ENCODE measurements around the gene NTN1.
A peak's percentile ranks its signal among the peaks of the same experiment; 100 is the strongest.

Gene NTN1

DNA sequence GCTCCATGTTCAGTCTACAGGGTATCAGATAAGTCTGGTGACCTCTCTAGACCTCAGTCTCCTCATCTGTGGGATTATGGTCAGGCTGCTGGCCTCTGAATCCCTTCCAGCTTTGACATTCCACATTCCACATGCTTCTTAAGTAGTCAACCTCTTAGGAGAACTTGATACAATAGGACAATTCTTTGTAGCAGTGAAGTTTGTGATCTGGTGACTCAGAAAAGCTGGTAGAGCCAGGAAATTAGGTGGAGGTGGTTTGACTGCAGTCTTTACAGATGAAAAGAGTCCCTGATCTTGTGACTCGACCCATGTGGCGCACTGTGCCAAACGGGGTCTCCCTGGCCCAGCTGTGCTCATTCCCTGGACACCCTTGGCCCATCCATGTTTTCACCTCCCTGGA is 147.8 kb downstream of the NTN1 start:
- DNase-seq = no peak

DNA sequence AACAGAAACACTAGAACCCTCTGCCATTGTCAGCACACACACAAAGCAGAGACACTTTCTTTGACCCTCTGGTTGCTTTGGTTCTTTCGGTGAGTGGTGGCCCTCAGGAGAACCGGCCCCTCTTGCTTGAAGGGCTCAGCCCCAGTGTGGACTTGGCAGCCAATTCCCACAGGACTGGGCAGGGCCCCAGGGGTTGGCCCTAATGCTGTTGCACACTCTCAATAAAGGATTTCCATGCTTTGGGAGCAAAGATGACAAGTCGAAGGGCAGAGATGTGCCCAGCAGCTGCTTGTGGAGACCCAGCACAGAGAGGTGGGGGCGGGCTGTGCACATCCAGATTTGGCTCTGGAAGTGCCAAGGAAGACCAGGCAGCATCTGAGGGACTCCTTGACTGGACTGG is 149.0 kb downstream of the NTN1 start:
- DNase-seq = no peak

DNA sequence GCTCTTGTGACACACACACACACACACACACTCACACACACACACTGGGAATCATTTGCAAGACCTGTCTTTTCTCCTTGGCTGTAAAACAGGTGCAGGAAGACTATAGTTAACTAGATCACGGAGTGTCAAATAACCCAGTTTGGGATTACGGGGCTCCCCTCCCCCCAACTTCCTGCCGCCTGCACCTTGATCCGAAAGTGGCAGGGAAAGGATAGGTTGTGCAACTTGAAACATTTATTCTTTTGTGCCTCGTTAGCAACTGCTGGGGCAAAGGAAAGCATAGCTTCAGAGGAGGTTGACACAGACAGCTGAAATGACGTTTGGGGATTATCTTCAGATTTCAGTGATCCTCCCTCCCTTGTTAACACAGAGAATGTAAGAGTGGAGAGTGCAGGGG is 149.5 kb downstream of the NTN1 start:
- DNase-seq = no peak

DNA sequence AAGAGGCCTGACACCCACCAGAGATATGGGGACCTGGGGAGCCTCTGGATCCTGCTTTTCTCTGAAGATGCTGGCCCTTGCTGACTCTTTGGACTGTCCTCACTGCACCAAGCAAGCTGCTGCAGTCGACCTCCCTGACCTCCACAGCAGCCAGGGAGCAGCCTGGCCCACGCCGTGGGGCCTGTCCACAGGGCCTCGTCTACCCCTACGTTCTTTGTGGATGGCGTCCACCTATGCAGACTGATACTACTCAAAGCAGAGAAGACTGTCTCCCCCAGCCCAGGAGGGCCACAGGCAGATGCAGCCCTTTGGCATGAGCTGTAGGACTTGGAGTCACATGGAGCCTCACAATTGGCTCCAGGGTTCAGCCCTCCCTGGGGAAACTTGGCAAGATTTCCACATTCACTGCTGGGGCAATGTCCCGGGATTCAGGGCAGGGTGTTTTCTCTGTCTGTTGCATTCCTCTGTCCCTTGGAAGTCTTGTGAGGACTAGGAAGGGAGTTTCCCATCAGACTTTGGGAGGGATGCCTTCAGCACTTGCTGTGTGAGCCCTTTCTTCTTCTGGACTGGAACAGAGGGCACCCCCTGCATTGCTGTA is 152.2 kb downstream of the NTN1 start:
- no peak for DNase-seq

DNA sequence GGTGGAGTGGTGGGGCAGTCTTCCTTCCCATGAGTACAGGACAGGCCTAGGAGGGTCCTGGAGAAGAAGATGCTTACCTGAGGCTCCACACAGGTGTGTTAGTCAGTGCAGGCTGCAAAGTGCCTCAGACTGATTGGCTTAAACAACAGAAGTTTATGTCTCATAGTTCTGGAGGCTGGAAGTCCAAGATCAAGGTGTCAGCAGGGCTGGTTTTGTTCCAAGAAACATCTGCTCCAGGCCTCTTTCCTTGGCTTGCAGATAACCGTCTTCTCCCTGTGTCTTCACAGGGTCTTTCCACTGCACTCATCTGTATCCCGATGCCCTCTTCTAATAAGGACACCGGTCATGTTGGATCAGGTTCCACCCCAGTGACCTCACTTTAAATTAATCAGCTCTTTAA is 153.0 kb downstream of the NTN1 start:
- no peak for DNase-seq

DNA sequence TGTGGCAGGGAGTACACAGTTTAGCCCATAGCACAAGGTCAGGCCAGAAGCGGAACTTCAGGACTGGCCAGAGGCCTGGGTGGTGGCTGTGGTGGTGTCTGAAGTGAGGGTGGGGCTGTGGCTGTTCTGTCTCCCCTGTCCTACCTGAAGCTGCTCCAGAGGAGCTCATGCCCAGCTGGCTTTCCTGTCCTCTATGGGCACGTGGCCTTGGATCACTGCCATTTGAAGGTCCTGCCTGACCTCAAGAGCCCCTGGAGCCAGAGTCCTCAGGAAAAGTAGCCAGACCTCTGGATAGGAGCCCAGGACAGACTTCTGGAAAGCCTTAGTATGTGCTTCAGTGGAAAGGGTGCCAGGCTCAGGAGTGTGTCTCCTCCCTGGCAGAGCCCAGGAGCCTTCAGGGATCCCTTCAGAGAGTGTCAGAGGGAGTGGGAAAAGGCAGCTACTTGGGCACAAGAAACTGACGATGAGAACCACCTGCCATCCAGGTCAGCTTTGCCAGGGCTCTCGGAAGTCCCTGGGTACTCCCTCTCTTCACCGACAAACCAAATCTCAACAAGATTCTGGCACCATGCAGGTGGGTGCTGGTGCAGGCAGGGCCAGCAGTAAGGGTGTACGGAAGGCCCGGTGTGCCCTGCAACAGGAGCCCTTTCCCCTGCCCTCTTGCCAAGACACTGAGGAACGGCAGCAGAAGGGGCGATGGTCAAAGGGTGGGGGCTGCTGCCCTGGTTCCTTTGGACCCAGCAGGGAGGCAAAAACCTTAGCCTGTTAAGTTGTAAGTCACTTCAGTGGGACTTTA is 153.7 kb downstream of the NTN1 start:
- DNase-seq = no peak

DNA sequence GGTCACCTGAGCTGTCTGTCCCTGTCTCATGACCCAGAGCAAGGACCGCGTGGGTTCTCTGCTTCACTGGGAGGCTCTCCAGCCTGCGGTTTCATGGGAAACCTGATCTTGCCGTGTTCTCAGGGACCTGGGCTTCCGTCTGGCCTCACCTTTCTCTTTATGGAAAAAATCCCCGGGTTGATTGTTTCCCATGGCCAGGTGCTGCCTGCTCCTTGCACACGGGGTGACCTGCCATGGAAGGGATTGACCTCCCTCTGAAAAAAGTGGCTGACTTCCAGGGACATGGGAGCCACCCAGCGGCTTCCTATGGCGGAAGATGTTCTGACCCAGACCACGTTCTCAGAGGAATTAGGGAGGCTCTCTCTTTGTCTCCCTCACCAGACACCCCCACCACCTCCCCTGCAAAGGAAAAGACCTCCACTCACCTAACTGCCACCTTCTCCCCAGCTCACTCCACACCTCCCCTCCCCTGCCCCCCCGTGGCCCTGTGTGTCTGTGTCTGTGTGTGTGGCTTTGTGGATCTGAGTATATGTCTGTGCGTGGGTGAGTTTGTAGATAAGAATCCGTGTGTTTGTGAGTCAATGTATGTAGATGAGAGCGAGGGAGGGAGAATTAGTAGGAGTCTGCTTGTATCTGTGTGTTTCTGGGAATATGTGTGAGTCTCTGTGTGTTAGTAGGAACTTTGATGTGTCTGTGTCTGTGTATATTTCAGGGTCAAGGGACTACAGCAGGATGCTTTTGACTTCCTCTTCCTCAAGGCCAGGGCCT is 154.6 kb downstream of the NTN1 start:
- DNase-seq = no peak

DNA sequence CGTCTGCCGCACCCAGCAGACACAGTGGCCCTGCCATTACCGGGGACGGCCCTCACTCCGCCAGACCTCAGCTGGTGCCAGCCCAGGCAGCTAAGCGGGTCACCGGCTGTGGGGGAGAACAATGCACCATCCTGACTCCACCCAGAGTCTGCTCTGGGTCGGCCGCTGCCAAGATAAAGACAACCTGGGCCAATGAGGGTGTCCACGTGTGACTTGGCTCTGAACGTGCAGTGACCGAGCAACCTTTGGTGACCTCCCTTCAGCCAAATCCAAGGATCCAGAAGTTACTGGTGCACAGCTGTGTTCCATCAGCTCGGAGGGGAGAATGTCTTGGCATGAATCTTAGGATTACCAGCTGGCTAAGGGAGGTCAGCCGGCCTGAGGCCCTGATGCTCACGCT is 155.9 kb downstream of the NTN1 start:
- no peak for DNase-seq

DNA sequence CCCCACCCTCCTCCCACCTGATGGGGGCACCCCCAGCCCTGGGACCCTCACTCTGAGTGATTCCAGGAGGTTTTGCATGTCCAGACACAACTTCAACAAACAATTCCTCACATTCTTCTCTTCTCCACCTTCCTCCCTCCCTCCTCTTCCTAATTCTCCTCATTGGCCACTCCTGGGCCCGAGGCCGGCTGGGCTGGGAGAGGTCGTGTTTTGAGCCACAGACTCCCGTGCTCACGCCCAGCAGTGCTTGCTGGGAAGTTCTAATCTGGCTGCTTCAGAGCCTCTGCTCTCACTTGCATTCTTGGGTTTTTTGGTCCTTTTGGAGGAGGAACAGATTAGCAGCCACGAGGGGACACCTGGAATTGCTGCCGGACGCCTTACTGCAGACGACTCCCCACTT is 157.0 kb downstream of the NTN1 start:
- DNase-seq = no peak

DNA sequence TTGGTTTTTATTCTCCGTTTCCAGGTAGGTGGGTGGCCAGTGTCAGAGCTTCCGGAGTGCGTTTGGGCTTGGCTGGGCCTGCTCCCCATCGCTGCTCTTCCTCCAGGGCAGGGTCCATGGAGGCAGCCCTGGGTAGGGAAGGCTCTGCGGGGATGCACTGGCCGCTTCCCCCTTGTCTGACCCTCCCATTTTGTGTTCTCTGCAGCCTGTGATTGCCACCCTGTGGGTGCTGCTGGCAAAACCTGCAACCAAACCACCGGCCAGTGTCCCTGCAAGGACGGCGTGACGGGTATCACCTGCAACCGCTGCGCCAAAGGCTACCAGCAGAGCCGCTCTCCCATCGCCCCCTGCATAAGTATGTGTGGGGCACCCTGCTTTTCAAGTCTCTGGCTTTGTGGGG is 158.3 kb downstream of the NTN1 start:
- no peak for DNase-seq

DNA sequence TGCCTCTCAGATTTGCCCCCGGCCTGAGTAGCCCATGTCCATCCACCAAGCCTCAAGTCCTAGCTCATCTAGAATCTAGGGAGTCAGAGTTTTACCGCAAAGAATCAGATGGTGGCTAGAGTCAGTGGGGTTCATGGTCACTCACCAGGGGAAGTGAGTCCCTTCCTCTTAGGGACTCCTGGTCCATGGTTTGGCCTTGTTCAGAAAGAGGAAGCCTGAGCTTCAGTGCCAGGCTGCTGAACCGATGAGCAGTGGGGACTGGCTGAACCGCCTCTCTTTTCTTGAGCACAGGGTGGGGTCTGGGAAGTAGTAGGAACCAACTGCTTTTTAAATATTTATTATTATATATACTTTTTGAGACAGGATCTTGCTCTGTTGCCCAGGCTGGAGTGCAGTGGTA is 160.3 kb downstream of the NTN1 start:
- peak; percentile 39 to 51 for DNase-seq

DNA sequence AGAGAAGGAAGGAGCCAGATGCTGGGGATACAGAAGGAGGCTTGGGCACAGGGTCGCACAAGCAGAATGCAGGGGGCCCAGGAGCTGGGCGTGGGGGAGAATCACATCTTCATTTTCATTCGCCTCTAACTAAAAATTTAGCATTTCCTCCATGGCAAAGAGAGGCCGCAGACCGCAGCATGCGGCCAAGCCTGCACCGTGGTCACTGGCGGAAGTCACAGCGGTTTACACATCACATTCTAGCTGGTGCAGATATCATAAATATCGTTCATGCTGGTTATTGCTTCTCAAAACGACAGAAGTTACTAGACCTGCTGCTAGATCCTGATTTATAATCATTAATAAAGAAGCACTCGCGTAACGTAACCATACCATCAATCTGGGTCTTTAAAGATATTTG is 162.0 kb downstream of the NTN1 start:
- no peak for DNase-seq

DNA sequence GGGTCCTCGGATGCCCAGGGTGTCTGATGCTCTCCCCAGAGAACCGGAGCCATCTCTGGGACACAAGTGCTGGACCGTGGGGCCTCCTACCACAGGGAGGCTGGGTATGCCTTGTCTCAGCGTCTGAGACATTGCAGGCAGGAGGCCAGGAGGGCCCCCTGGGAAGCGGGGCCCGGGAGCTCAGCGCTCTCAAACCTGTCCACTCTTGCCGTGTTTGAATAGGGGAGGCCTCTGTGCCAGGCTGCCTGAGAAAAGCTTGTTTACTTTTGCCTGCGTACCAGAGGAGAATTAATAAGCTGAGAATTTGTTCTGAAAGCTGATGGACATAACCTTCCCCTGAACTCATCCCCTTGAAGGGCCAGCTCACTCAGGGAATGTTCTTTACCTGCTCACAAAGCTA is 163.8 kb downstream of the NTN1 start:
- no peak for DNase-seq

DNA sequence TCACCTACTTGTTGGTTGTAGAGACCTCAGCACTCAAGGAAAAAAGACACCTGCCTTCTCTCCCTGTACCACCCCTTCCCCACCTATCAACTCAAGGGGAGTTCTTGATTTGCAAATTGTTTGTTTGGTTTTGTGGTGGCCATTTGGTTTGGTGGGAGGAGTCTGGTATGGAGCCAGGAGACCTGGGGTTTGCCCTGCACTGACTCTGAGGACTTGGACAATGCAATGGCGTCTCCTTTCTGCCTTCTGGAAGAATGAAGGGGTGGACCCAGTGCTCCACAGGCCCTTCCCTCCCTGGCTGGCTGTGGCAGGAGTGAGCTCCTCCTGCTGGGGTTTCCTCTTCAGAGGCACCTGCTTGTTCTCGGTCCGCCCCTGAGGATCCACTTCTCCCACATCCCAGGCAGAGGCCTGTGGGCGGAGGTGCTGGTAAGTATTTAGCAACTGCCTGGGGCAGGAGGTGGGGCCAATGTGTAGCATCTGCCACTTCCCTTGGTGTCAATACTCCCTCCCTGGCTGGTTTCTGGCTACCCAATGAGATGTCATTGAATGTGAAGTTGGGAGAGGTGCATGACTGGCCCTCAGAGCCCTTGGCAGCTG is 164.5 kb downstream of the NTN1 start:
- peak in 1 of 2 donors; percentile 18 for DNase-seq

DNA sequence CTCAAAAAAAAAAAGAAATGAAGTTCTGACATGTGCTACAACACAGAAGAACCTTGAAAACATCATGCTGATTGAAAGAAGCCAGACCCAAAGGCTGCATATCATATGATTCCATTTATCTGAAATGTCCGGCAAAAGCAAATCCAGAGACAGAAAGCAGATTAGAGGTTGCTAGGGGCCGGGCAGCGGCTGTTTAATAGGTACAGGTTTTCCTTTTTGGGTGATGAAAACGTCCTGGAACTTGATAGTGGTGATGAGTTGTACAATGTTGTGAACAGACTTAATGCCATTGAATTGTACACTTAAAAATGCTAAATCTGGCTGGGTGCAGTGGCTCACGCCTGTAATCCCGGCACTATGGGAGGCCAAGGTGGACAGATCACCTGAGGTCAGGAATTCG is 166.5 kb downstream of the NTN1 start:
- DNase-seq = no peak

DNA sequence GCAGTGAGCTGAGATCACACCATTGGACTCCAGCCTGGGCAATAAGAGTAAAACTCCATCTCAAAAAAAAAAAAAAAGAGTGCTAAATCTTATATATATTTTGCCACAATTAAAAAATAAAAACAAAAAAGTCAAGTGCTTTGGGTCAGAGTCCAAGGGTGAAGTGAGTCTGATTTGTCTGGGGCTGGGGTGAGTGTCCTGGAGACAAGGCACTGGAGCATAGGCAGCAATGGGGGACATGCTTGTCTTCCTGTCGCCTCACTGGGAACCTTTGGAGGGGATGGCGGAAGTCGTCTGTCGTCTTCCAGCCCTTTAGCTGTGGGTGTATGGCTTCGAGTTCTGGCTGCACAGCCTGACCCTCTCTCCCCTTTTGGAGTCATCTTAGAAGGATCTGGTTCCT is 167.1 kb downstream of the NTN1 start:
- no peak for DNase-seq

DNA sequence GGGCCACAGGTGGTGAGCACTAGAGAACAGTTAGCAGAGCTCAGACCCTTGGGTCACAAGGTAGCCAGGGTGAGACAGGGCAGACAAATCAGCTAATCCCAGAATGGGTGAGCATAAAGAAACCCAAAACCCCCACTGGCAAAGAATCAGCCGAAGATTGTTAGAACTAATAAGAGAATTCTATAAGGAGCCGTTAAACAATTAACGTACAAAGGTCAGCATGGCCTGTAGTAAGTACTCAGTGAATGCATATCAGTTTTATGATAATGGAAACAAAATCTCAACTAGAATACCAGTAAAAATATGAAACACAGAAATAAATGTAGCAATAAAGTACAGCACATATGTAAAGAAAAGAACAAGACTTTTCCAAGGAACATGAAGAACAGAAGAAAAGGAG is 168.6 kb downstream of the NTN1 start:
- no peak for DNase-seq

DNA sequence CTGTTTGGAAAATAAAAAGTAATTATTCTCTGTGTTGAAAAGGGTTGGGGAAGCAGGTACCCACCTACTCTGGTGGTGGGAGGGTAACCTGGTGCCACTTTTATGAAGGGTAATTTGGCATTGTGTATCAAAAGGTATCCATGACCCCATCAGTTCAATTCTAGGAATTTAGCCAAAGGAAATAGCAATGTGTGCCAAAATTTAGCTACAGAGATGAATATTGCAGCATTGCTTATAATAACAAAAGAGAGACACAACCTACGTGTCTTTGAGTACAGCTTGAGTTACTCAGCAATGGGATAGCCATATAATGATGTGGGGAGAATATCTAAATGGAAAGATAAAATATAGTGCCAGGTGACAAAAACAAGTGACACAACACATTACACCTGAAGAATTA is 170.7 kb downstream of the NTN1 start:
- no peak for DNase-seq

DNA sequence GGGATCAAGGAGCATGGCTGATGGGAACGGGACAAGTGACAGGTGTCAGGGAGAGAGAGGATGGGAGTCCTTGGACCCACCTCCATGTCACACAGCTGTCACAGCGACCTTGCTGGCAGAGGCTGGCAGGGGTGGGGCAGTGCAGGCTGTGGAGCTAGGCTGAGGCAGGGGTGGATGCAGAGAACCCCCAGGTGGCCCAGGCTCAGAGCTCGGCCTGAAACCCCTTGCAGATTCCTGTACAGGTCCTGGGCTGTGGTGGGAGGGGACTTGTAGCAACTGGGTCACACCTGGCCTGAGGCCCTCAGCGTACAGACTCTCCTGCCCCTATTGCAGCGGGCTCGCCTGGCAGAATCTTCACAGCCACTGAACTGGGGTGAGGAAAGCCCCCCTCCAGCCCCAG is 174.1 kb downstream of the NTN1 start:
- DNase-seq = no peak

DNA sequence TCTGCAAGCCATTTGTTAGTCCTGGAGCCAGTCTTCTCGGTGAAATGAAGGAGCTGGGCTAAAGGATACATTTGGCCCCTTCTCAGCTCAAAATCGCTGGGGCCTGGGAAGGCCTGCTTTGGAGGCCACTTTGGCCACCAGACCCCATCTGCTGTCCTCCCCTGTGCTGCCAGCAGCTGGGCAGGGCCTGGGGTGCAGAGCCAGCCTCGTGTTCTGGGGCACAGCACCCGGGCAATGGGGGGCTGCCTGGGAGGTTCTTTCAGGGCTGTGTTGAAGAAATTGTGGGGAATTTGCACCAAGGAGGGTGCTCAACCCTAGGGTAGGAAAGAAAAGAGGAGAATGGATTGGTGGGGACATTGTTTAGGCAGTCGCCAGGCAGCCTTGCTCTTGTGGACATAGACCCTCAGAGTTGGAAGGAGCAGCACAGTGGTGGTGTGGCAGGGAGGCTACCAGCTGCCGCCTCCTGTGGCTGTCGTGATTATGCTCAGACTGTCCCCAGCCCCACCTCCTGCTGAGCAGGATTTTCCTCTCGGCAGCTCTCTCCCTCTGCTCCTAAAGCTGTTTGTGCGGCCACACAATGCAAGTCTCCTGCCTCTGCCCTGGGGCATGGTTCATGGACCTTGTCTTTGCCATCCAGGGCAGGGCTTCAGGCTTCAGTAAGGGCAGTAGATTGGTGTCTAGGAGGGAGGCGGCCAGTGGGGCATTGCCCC is 174.8 kb downstream of the NTN1 start:
- no peak for DNase-seq

DNA sequence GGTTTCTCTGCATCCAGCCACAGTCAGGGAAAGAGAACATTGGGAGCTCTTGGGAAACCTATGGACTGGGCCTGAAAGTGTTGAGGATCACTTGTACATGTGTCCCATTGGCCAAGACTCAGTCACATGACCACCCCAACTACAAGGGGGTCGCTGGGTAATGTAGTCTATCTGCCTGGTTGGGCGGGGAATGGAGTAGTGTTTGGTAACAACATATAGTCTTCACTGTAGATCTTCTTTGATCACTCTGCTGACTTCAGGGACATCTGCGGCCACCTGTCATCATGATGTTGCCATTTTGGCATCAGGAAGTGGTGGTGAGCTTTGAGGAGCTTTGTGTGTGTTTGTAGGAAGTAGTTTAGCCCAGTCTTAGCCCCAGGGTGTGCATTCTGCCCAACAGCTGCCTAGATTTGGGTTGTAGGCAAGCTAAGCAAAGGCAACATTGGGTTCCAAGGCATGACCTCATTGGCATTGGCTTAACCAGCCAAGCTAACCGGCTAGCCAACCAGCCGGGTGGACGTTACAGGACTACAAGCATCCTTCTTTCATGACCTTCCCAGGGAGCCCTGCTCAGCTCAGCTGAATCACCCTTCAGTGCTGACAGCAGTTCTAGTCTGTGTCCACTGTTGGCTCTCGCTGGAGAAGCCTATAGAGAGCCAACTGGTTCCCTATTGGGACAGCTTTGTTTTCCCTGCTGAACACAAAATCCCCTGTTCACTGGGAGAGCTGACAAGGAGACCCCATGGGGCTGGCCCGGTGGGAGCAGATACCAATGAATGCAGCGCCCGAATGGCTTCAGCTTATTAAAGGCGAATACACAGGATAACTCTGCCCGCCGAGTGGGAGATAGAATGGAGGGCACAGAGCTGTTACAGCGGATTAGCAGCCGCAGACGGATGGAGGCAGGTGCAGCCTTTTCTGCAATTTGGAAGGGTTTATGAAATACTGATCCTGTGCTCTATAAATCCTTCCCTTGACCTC is 178.6 kb downstream of the NTN1 start:
- no peak for DNase-seq
